ENCODE results near the gene PUS10. TPM values are rescaled to one million over a fixed set of nuclear protein-coding genes. Genes with fewer than 3 reads are reported as not detected.

PUS10 gene
- total and polyA plus RNA-seq, 2 of the 13 experiments (the other 11 are each of a cell fraction or from before 2014, with no cell fraction given): 41.4 to 44.3 TPM

DNA sequence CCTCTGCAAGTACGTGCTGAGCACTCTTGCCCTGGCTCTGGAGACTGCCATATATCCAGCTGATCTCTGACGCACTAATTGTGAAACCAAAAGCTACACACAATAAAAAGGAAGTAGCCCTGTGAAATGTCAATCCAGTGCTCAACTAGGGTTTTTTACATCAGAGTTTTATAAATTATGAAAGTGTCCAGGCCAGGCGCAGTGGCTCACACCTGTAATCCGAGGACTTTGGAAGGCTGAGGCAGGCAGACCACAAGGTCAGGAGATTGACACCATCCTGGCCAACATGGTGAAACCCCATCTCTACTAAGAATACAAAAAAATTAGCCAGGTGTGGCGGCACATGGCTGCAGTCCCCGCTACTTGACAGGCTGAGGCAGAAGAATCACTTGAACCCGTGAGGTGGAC is 25.1 kb downstream of the PUS10 start:
- H3K4me3 ChIP-seq (replicated peaks in 1 of 3; ENCODE audit: insufficient read depth in 1 of 3, low read depth in 2 of 3, low read length in 3 of 3): no peak overlapping the region
- in situ Hi-C loops (cut with HindIII; ENCODE audit: extremely low pct_ligation_motif_present, low pct_unique_long_range_greater_than_20kb): no loop called here
- BruUV-seq (replicated peaks): no TSS peak
- no peak overlapping the region for H2AFZ ChIP-seq (ENCODE audit: low read length)
- peaks cover 18 to 79% of the 10 kb centered on the region in 2 experiments for H3K36me3 ChIP-seq (replicated peaks in 1 of 2; ENCODE audit: control insufficient read depth in 1 of 2, insufficient read depth in 2 of 2, low read length in 2 of 2)
- no peaks in the 10 kb centered on the region for H3K27me3 ChIP-seq (ENCODE audit: control insufficient read depth in 1 of 2, insufficient read depth in 2 of 2, low read length in 2 of 2)
- no peak for DNase-seq (ENCODE audit: low spot score)
- H3K9ac ChIP-seq (ENCODE audit: insufficient read depth, low read depth, low read length): no peak overlapping the region
- no peaks in the 10 kb centered on the region for H3K79me2 ChIP-seq (ENCODE audit: insufficient read depth, low read length)
- 100% methylated on average over 7 of the region's 7 CpGs for WGBS (ENCODE audit: low lambda C conversion rate)
- no peak overlapping the region for H3K4me2 ChIP-seq (ENCODE audit: low read depth, low read length)
- intact Hi-C loops (cut with micrococcal nuclease; ENCODE audit: unreplicated experiment): no loop called here
- no peak for ATAC-seq
- no peak overlapping the region for H3K27ac ChIP-seq (ENCODE audit: extremely low read length, insufficient read depth, low read length)
- H3K4me1 ChIP-seq (ENCODE audit: insufficient read depth, low read length): no peaks in the 10 kb centered on the region
- no peaks in the 10 kb centered on the region for H4K20me1 ChIP-seq (ENCODE audit: insufficient read depth, low read length)
- no peak for TF ChIP-seq NCOA2 (CRISPR knock-in tag; IDR thresholded peaks at IDR 0.05)
- TF ChIP-seq ZNF879 (CRISPR knock-in tag; IDR thresholded peaks at IDR 0.05): no peak
- no peak for TF ChIP-seq MBNL3 (CRISPR knock-in tag; conservative IDR thresholded peaks at IDR 0.05)
- TF ChIP-seq, protein P1, sequence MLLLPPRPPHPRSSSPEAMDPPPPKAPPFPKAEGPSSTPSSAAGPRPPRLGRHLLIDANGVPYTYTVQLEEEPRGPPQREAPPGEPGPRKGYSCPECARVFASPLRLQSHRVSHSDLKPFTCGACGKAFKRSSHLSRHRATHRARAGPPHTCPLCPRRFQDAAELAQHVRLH (CRISPR knock-in tag; IDR thresholded peaks at IDR 0.05; ENCODE audit: borderline replicate concordance, low read depth): no peak
- TF ChIP-seq XBP1 (CRISPR knock-in tag; IDR thresholded peaks at IDR 0.05): no peak
- no peak for TF ChIP-seq ZNF501 (CRISPR knock-in tag; IDR thresholded peaks at IDR 0.05)
- TF ChIP-seq, protein P2, sequence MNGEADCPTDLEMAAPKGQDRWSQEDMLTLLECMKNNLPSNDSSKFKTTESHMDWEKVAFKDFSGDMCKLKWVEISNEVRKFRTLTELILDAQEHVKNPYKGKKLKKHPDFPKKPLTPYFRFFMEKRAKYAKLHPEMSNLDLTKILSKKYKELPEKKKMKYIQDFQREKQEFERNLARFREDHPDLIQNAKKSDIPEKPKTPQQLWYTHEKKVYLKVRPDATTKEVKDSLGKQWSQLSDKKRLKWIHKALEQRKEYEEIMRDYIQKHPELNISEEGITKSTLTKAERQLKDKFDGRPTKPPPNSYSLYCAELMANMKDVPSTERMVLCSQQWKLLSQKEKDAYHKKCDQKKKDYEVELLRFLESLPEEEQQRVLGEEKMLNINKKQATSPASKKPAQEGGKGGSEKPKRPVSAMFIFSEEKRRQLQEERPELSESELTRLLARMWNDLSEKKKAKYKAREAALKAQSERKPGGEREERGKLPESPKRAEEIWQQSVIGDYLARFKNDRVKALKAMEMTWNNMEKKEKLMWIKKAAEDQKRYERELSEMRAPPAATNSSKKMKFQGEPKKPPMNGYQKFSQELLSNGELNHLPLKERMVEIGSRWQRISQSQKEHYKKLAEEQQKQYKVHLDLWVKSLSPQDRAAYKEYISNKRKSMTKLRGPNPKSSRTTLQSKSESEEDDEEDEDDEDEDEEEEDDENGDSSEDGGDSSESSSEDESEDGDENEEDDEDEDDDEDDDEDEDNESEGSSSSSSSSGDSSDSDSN (CRISPR knock-in tag; IDR thresholded peaks at IDR 0.05): no peak
- TF ChIP-seq ZNF709 (CRISPR knock-in tag; IDR thresholded peaks at IDR 0.05): no peak
- no peak for TF ChIP-seq ZNF224 (CRISPR knock-in tag; IDR thresholded peaks at IDR 0.05)
- TF ChIP-seq ZNF788 (CRISPR knock-in tag; IDR thresholded peaks at IDR 0.05; ENCODE audit: borderline replicate concordance): no peak
- TF ChIP-seq ZNF230 (CRISPR knock-in tag; IDR thresholded peaks at IDR 0.05): no peak
- TF ChIP-seq, protein P3, sequence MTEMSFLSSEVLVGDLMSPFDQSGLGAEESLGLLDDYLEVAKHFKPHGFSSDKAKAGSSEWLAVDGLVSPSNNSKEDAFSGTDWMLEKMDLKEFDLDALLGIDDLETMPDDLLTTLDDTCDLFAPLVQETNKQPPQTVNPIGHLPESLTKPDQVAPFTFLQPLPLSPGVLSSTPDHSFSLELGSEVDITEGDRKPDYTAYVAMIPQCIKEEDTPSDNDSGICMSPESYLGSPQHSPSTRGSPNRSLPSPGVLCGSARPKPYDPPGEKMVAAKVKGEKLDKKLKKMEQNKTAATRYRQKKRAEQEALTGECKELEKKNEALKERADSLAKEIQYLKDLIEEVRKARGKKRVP (CRISPR knock-in tag; IDR thresholded peaks at IDR 0.05): no peak
- TF ChIP-seq, protein P4, sequence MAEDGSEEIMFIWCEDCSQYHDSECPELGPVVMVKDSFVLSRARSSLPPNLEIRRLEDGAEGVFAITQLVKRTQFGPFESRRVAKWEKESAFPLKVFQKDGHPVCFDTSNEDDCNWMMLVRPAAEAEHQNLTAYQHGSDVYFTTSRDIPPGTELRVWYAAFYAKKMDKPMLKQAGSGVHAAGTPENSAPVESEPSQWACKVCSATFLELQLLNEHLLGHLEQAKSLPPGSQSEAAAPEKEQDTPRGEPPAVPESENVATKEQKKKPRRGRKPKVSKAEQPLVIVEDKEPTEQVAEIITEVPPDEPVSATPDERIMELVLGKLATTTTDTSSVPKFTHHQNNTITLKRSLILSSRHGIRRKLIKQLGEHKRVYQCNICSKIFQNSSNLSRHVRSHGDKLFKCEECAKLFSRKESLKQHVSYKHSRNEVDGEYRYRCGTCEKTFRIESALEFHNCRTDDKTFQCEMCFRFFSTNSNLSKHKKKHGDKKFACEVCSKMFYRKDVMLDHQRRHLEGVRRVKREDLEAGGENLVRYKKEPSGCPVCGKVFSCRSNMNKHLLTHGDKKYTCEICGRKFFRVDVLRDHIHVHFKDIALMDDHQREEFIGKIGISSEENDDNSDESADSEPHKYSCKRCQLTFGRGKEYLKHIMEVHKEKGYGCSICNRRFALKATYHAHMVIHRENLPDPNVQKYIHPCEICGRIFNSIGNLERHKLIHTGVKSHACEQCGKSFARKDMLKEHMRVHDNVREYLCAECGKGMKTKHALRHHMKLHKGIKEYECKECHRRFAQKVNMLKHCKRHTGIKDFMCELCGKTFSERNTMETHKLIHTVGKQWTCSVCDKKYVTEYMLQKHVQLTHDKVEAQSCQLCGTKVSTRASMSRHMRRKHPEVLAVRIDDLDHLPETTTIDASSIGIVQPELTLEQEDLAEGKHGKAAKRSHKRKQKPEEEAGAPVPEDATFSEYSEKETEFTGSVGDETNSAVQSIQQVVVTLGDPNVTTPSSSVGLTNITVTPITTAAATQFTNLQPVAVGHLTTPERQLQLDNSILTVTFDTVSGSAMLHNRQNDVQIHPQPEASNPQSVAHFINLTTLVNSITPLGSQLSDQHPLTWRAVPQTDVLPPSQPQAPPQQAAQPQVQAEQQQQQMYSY (CRISPR knock-in tag; IDR thresholded peaks at IDR 0.05): no peak
- no peak for TF ChIP-seq ZNF367 (CRISPR knock-in tag; IDR thresholded peaks at IDR 0.05; ENCODE audit: borderline replicate concordance)
- no peak for TF ChIP-seq ZNF331 (CRISPR knock-in tag; IDR thresholded peaks at IDR 0.05)
- H3K9me3 ChIP-seq (ENCODE audit: low read length): peaks cover 23% of the 10 kb centered on the region
- POLR2A ChIA-PET: no interaction called here
- FAIRE-seq: no peak
- CTCF ChIA-PET (ENCODE audit: low intra/inter-chr PET ratio, low total read pairs): no interaction called here

Measured in HepG2 (cell line).